Measurements from ENCODE around the gene UNC79. TPM values are rescaled to one million over a fixed set of nuclear protein-coding genes. Genes with fewer than 3 reads are reported as not detected.
"Not testable (repeated sequence)": the region's sequence is repeated elsewhere in the genome, so short reads cannot be mapped to it uniquely, and the experiment has no call there.

UNC79 gene
- total RNA-seq, 1 donor from 2014 or later: 2.2 TPM

DNA sequence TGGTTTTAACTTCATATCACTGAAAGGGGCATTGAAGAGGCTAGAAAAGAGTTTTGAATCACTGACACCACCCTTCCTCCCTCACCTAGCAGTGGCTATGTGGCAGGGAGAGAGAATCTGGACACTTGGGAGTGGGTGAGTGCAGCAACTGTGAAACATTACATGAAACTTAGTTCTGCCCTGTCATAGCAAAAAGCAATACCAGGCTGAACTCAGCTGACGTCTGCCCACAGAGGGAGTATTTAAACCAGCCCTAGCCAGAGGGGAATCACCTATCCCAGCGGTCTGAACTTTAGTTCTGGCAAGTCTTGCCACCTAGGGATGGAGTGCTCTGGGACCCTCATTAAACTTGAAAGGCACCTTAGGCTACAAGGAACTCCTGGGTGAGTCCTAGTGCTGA, 20.7 kb upstream of the UNC79 start:
- Histone ChIP-seq H3K9ac (no peak overlapping the region), H3K4me1 (no peaks in the 10 kb centered on the region), H3K36me3 (no peaks in the 10 kb centered on the region), H3K4me2 (no peak overlapping the region), H3K4me3 (no peak overlapping the region), H3K9me3 (ENCODE audit: low read depth) (no peaks in the 10 kb centered on the region), H2AFZ (replicated peaks) (no peak overlapping the region), H3K27ac (no peak overlapping the region), H3K79me2 (ENCODE audit: low read depth) (no peaks in the 10 kb centered on the region), H4K20me1 (ENCODE audit: low read depth) (no peaks in the 10 kb centered on the region), H3K27me3 (no peaks in the 10 kb centered on the region), H3F3A (ENCODE audit: low read depth) (no peaks in the 10 kb centered on the region)
- no peak for DNase-seq (ENCODE audit: low spot score)
- Mint-ChIP-seq H3K9me3 (no peaks in the 10 kb centered on the region), H3K4me3 (no peak overlapping the region), H3K4me1 (no peaks in the 10 kb centered on the region), H3K36me3 (no peaks in the 10 kb centered on the region), H3K27me3 (ENCODE audit: insufficient read depth, low read depth) (no peaks in the 10 kb centered on the region), H3K27ac (no peak overlapping the region)
- TF ChIP-seq EZH2 (IDR thresholded peaks at IDR 0.05) (no peak), EZH2phosphoT487 (IDR thresholded peaks at IDR 0.05) (no peak)
- TF ChIP-seq, protein P1, sequence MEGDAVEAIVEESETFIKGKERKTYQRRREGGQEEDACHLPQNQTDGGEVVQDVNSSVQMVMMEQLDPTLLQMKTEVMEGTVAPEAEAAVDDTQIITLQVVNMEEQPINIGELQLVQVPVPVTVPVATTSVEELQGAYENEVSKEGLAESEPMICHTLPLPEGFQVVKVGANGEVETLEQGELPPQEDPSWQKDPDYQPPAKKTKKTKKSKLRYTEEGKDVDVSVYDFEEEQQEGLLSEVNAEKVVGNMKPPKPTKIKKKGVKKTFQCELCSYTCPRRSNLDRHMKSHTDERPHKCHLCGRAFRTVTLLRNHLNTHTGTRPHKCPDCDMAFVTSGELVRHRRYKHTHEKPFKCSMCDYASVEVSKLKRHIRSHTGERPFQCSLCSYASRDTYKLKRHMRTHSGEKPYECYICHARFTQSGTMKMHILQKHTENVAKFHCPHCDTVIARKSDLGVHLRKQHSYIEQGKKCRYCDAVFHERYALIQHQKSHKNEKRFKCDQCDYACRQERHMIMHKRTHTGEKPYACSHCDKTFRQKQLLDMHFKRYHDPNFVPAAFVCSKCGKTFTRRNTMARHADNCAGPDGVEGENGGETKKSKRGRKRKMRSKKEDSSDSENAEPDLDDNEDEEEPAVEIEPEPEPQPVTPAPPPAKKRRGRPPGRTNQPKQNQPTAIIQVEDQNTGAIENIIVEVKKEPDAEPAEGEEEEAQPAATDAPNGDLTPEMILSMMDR (IDR thresholded peaks at IDR 0.05): no peak

DNA sequence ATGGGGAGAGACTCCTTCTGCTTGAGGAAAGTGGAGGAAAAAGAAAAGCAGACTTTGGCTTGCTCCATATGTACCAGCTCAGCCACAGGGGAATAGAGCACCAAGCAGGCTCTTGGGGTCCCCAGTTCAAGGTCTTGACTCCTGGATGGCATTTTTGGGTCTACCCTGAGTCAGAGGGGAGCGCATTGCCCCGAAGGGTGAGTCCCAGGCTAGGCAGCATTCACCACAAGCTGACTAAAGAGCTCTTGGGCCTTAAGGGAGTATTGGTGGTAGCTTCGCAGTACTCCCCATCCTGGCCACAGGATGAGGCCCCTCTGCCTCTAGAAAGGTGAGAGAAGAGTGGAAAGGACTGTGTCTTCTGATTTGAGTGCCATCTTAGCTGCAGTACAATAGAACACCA, 19.8 kb upstream of the UNC79 start:
- no peak overlapping the region for H3K27ac ChIP-seq
- H3K4me1 Mint-ChIP-seq: no peaks in the 10 kb centered on the region
- no peaks in the 10 kb centered on the region for H3K9me3 ChIP-seq (ENCODE audit: low read depth)
- no peak overlapping the region for H3K4me2 ChIP-seq
- TF ChIP-seq, protein P1 (IDR thresholded peaks at IDR 0.05): no peak
- TF ChIP-seq EZH2phosphoT487 (IDR thresholded peaks at IDR 0.05): no peak
- TF ChIP-seq EZH2 (IDR thresholded peaks at IDR 0.05): no peak
- DNase-seq (ENCODE audit: low spot score): no peak
- H3K36me3 Mint-ChIP-seq: no peaks in the 10 kb centered on the region
- no peak overlapping the region for H2AFZ ChIP-seq (replicated peaks)
- H3K4me3 Mint-ChIP-seq: no peak overlapping the region
- H3K27me3 Mint-ChIP-seq (ENCODE audit: insufficient read depth, low read depth): no peaks in the 10 kb centered on the region
- no peak overlapping the region for H3K27ac Mint-ChIP-seq
- no peaks in the 10 kb centered on the region for H3K9me3 Mint-ChIP-seq
- H3K4me1 ChIP-seq: no peaks in the 10 kb centered on the region
- H3F3A ChIP-seq (ENCODE audit: low read depth): no peaks in the 10 kb centered on the region
- H3K36me3 ChIP-seq: no peaks in the 10 kb centered on the region
- no peaks in the 10 kb centered on the region for H3K79me2 ChIP-seq (ENCODE audit: low read depth)
- no peak overlapping the region for H3K4me3 ChIP-seq
- H4K20me1 ChIP-seq (ENCODE audit: low read depth): no peaks in the 10 kb centered on the region
- no peak overlapping the region for H3K9ac ChIP-seq
- no peaks in the 10 kb centered on the region for H3K27me3 ChIP-seq

DNA sequence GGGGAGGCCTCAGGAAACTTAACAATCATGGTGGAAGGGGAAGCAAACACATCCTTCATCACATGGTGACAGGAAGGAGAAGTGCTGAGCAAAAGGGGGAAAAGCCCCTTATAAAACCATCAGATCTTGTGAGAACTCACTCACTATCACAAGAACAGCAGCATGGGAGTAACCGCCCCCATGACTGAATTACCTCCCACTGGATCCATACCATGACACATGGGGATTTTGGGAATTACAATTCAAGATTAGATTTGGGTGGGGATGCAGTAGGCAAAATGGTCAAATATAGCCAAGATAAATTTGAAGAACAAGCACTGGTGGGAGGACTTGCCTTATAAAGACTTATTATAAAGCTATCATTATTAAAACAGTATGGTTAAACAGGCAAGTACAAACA, 5.6 kb upstream of the UNC79 start:
- peaks cover 16% of the 10 kb centered on the region for H3K9me3 Mint-ChIP-seq

DNA sequence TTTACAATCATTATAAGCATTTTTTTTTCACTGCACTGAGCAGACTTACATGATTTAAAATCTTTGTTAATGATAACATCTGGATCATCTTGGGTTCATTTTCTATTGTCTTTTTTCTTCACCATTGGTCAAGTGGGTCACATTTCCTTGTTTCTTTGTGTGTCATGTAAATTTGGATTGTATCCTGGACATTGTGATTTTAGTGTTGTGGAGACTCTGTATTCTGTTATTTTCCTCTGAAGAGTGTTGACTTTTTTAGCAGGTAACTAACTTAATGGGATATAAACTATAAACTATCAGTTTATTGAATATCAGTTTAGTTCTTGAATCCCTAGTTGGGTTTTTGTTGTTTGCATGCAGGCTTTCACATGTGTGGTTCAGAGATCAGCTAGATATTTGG, 4.0 kb upstream of the UNC79 start:
- H3K27me3 ChIP-seq: peaks cover 23% of the 10 kb centered on the region
- H3K27ac ChIP-seq: no peak overlapping the region
- TF ChIP-seq EZH2 (IDR thresholded peaks at IDR 0.05) (no peak), EZH2phosphoT487 (IDR thresholded peaks at IDR 0.05) (no peak)
- TF ChIP-seq, protein P1 (IDR thresholded peaks at IDR 0.05): no peak

More for the DNA sequence above, 5.6 kb upstream of the UNC79 start:
- DNase-seq (ENCODE audit: low spot score); H3K4me3 Mint-ChIP-seq; H3K36me3 ChIP-seq; H3K9ac ChIP-seq; H3K79me2 ChIP-seq (ENCODE audit: low read depth); H3K4me3 ChIP-seq; H3K4me1 Mint-ChIP-seq; H3F3A ChIP-seq (ENCODE audit: low read depth); H3K9me3 ChIP-seq (ENCODE audit: low read depth); H2AFZ ChIP-seq (replicated peaks); H3K4me2 ChIP-seq; H4K20me1 ChIP-seq (ENCODE audit: low read depth); H3K27ac ChIP-seq; H3K36me3 Mint-ChIP-seq; H3K27ac Mint-ChIP-seq; H3K4me1 ChIP-seq: not testable (repeated sequence)
- H3K27me3 Mint-ChIP-seq (ENCODE audit: insufficient read depth, low read depth): peaks cover 14% of the 10 kb centered on the region
- peaks cover 20% of the 10 kb centered on the region for H3K27me3 ChIP-seq

More for the DNA sequence above, 4.0 kb upstream of the UNC79 start:
- H3K4me3 Mint-ChIP-seq: no peak overlapping the region
- H3K4me1 Mint-ChIP-seq: peaks cover 6% of the 10 kb centered on the region
- H3K27ac Mint-ChIP-seq: no peak overlapping the region
- Histone ChIP-seq H3K4me2 (no peak overlapping the region), H3K9me3 (ENCODE audit: low read depth) (peaks cover 6% of the 10 kb centered on the region), H3K4me3 (no peak overlapping the region), H4K20me1 (ENCODE audit: low read depth) (peaks cover 5% of the 10 kb centered on the region), H3K36me3 (no peaks in the 10 kb centered on the region), H3F3A (ENCODE audit: low read depth) (peaks cover 12% of the 10 kb centered on the region), H2AFZ (replicated peaks) (no peak overlapping the region), H3K79me2 (ENCODE audit: low read depth) (no peaks in the 10 kb centered on the region), H3K9ac (no peak overlapping the region), H3K4me1 (peaks cover 3% of the 10 kb centered on the region)
- H3K9me3 Mint-ChIP-seq: peaks cover 16% of the 10 kb centered on the region
- no peaks in the 10 kb centered on the region for H3K36me3 Mint-ChIP-seq
- no peak for DNase-seq (ENCODE audit: low spot score)
- peaks cover 18% of the 10 kb centered on the region for H3K27me3 Mint-ChIP-seq (ENCODE audit: insufficient read depth, low read depth)
